ENCODE results near the gene KCNJ2.

DNA sequence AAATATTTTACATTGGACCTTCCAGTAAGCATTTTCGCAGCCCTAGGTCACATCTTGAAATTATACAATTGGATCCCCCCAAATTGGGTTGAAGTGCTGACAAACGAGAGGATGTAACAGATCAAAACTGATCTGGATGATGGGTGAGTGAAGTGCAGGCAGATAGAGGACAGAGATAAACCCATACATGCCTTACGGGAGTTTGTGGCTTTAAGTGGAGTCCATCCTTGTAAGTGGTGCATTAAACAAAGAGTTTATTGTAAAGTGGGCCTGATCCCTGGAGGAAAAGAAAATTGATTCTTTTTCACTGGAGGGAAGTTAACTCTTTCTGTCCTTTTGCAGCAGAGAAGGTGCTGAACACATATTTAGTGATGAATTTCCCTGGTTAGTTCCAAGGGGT, 39.0 kb upstream of the KCNJ2 start:
- TF ChIP-seq SIN3A (IDR thresholded peaks at IDR 0.05; ENCODE audit: low read depth, low read length) (no peak), CEBPB (IDR thresholded peaks at IDR 0.05; ENCODE audit: borderline replicate concordance in 1 of 2, low read depth in 2 of 2, low read length in 2 of 2) (no peak), NRF1 (conservative IDR thresholded peaks at IDR 0.05; ENCODE audit: low read depth, low read length) (no peak), SIX5 (IDR thresholded peaks at IDR 0.05; ENCODE audit: low read depth, low read length, severe bottlenecking) (no peak), EGR1 (IDR thresholded peaks at IDR 0.05; ENCODE audit: borderline replicate concordance in 1 of 2, low read depth in 2 of 2, low read length in 2 of 2) (no peak)
- TF ChIP-seq, protein P1, sequence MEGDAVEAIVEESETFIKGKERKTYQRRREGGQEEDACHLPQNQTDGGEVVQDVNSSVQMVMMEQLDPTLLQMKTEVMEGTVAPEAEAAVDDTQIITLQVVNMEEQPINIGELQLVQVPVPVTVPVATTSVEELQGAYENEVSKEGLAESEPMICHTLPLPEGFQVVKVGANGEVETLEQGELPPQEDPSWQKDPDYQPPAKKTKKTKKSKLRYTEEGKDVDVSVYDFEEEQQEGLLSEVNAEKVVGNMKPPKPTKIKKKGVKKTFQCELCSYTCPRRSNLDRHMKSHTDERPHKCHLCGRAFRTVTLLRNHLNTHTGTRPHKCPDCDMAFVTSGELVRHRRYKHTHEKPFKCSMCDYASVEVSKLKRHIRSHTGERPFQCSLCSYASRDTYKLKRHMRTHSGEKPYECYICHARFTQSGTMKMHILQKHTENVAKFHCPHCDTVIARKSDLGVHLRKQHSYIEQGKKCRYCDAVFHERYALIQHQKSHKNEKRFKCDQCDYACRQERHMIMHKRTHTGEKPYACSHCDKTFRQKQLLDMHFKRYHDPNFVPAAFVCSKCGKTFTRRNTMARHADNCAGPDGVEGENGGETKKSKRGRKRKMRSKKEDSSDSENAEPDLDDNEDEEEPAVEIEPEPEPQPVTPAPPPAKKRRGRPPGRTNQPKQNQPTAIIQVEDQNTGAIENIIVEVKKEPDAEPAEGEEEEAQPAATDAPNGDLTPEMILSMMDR (IDR thresholded peaks at IDR 0.05 in 2 of 3, conservative IDR thresholded peaks at IDR 0.05 in 1 of 3; ENCODE audit: control insufficient read depth in 2 of 3, extremely low read depth in 1 of 3, insufficient read depth in 1 of 3, low read depth in 3 of 3, low read length in 3 of 3) = no peak
- TF ChIP-seq, protein P2, sequence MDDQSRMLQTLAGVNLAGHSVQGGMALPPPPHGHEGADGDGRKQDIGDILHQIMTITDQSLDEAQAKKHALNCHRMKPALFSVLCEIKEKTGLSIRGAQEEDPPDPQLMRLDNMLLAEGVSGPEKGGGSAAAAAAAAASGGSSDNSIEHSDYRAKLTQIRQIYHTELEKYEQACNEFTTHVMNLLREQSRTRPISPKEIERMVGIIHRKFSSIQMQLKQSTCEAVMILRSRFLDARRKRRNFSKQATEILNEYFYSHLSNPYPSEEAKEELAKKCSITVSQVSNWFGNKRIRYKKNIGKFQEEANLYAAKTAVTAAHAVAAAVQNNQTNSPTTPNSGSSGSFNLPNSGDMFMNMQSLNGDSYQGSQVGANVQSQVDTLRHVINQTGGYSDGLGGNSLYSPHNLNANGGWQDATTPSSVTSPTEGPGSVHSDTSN (IDR thresholded peaks at IDR 0.05; ENCODE audit: insufficient replicate concordance, low read depth, low read length) = no peak
